Measurements from ENCODE around the gene MTHFSD. TPM values are rescaled to one million over a fixed set of nuclear protein-coding genes. Genes with fewer than 3 reads are reported as not detected.

The MTHFSD gene
- total RNA-seq, 1 experiment from 2014 or later, result 30.7 TPM

DNA sequence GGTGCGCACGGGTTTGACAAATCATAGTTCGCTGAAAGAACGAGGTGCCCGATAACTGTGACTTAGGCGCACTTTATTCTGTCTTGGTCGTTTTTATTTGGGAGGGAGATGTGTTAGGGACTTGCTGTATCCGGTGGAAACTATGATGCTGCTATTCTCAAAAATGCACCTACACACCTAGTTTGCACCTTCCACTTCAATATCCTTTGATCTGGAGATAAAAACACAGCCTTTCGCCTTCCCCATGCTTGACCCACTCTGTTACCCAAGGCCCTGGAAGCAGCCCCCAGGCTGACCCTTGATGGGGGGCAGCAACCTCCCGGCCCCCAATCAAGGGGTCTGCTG, 59.7 kb downstream of the MTHFSD start:
- POLR2A ChIA-PET, result no interaction called here
- Mint-ChIP-seq H3K27ac (ENCODE audit: low read depth, unreplicated experiment) (no peak overlapping the region), H3K4me1 (ENCODE audit: insufficient read depth, unreplicated experiment) (peaks cover 10% of the 10 kb centered on the region), H3K27me3 (ENCODE audit: insufficient read depth, unreplicated experiment) (peaks cover 97% of the 10 kb centered on the region), H3K36me3 (ENCODE audit: insufficient read depth, unreplicated experiment) (no peaks in the 10 kb centered on the region), H3K9me3 (ENCODE audit: unreplicated experiment) (no peaks in the 10 kb centered on the region), H3K4me3 (ENCODE audit: unreplicated experiment) (no peak overlapping the region)
- DNase-seq (ENCODE audit: unreplicated experiment), result no peak
- intact Hi-C loops (cut with micrococcal nuclease), result no loop called here
- CTCF ChIA-PET, result no interaction called here
- TF ChIP-seq, protein P1, sequence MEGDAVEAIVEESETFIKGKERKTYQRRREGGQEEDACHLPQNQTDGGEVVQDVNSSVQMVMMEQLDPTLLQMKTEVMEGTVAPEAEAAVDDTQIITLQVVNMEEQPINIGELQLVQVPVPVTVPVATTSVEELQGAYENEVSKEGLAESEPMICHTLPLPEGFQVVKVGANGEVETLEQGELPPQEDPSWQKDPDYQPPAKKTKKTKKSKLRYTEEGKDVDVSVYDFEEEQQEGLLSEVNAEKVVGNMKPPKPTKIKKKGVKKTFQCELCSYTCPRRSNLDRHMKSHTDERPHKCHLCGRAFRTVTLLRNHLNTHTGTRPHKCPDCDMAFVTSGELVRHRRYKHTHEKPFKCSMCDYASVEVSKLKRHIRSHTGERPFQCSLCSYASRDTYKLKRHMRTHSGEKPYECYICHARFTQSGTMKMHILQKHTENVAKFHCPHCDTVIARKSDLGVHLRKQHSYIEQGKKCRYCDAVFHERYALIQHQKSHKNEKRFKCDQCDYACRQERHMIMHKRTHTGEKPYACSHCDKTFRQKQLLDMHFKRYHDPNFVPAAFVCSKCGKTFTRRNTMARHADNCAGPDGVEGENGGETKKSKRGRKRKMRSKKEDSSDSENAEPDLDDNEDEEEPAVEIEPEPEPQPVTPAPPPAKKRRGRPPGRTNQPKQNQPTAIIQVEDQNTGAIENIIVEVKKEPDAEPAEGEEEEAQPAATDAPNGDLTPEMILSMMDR (IDR thresholded peaks at IDR 0.05; ENCODE audit: unreplicated experiment), result no peak
- no TSS peak for BruUV-seq (replicated peaks)

DNA sequence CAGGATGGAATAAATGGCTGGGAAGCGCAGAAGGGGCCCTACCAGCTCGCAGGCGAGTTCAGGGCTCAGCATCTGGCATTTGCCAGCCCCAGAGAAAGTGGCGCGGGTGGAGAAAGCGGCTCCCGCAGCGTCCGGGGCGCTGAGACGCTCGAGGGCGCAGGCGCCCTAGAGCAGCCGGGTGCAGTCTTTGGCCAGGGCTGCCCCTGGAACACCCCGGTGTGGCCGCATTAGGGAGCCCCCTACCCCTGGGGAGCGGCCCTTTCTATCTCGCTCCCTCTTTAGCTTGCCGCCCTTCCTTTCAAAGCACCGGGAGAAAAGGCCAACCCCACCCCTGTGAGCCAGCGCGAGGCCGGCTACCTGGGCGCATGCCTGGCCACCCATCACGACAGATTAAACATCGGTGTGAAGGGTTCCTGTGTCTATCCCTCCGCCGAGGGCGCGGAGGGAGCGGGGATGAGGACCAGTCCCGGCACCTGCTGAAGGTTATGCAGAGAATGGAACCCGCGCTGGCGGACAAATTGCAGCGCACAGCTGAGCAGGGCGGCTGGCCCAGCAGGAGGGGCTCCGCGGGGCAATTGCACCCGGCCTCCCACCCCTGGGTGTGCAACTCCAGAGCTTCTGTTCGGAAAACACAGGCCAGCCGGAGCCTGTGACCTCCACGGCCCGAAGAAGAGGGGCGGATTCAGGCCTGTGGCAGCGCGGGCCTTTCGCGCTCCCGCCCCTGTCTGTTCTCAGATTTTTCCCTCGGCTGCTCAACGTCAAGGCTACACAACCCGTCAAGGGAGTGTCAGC, 60.3 kb downstream of the MTHFSD start:
- CTCF ChIA-PET, result interaction anchor here (0.6 kb wide), 1 partner anchor 16 kb away, joined by 4 read pairs; no protein-coding TSS in a partner anchor
- no peak overlapping the region for H3K27ac Mint-ChIP-seq (ENCODE audit: low read depth, unreplicated experiment)
- BruUV-seq (replicated peaks), result no TSS peak
- H3K4me1 Mint-ChIP-seq (ENCODE audit: insufficient read depth, unreplicated experiment), result peaks cover 10% of the 10 kb centered on the region
- no peak for DNase-seq (ENCODE audit: unreplicated experiment)
- no peaks in the 10 kb centered on the region for H3K9me3 Mint-ChIP-seq (ENCODE audit: unreplicated experiment)
- POLR2A ChIA-PET, result no interaction called here
- intact Hi-C loops (cut with micrococcal nuclease), result no loop called here
- H3K27me3 Mint-ChIP-seq (ENCODE audit: insufficient read depth, unreplicated experiment), result peaks cover 97% of the 10 kb centered on the region
- H3K36me3 Mint-ChIP-seq (ENCODE audit: insufficient read depth, unreplicated experiment), result no peaks in the 10 kb centered on the region
- H3K4me3 Mint-ChIP-seq (ENCODE audit: unreplicated experiment), result no peak overlapping the region
- TF ChIP-seq, protein P1 (IDR thresholded peaks at IDR 0.05; ENCODE audit: unreplicated experiment), result no peak

DNA sequence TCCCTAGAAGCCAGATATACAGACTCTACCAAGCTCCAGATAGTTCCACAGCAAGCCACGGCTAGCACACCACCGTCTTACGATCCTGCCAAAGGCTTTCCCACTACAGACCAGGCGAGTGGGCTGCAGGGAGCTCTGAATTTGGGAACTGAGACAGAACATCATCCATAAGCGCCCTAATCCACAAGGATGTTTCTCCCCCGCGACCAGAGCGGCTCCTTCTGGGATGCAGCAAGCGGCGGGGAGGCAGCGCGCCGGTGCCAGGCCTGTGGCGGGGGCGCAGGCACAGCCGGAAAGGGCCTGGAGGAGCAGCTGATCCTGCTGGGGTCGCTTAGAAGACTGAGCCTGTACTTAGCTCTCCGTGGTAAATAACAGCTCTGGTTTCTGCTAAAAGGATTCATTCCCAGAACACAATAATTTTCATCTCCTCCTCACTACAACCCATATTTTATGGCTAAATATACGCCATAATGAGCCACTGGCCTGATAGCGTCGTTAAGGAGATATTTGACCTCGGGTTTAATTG, 60.9 kb downstream of the MTHFSD start:
- no peaks in the 10 kb centered on the region for H3K36me3 Mint-ChIP-seq (ENCODE audit: insufficient read depth, unreplicated experiment)
- ChIA-PET CTCF (interaction anchor here (0.6 kb wide), 1 partner anchor 16 kb away, joined by 4 read pairs; no protein-coding TSS in a partner anchor), POLR2A (no interaction called here)
- H3K9me3 Mint-ChIP-seq (ENCODE audit: unreplicated experiment), result no peaks in the 10 kb centered on the region
- intact Hi-C loops (cut with micrococcal nuclease), result no loop called here
- H3K27me3 Mint-ChIP-seq (ENCODE audit: insufficient read depth, unreplicated experiment), result peaks cover 97% of the 10 kb centered on the region
- no peak overlapping the region for H3K27ac Mint-ChIP-seq (ENCODE audit: low read depth, unreplicated experiment)
- TF ChIP-seq, protein P1 (IDR thresholded peaks at IDR 0.05; ENCODE audit: unreplicated experiment), result no peak
- no peak overlapping the region for H3K4me3 Mint-ChIP-seq (ENCODE audit: unreplicated experiment)
- H3K4me1 Mint-ChIP-seq (ENCODE audit: insufficient read depth, unreplicated experiment), result peaks cover 10% of the 10 kb centered on the region
- DNase-seq (ENCODE audit: unreplicated experiment), result no peak
- BruUV-seq (replicated peaks), result no TSS peak

- ChIA-PET POLR2A (interaction anchor here (0.8 kb wide), 1 partner anchor 21 kb away, joined by 5 read pairs; no protein-coding TSS in a partner anchor), CTCF (interaction anchor here (0.8 kb wide), 1 partner anchor 24 kb away, joined by 5 read pairs; no protein-coding TSS in a partner anchor)
- H3K4me1 Mint-ChIP-seq (ENCODE audit: insufficient read depth, unreplicated experiment), result peaks cover 10% of the 10 kb centered on the region
- no TSS peak for BruUV-seq (replicated peaks)
- TF ChIP-seq, protein P1 (IDR thresholded peaks at IDR 0.05; ENCODE audit: unreplicated experiment), result no peak
- H3K27ac Mint-ChIP-seq (ENCODE audit: low read depth, unreplicated experiment), result no peak overlapping the region
- no peak for DNase-seq (ENCODE audit: unreplicated experiment)
- H3K9me3 Mint-ChIP-seq (ENCODE audit: unreplicated experiment), result no peaks in the 10 kb centered on the region
- H3K4me3 Mint-ChIP-seq (ENCODE audit: unreplicated experiment), result no peak overlapping the region
- peaks cover 97% of the 10 kb centered on the region for H3K27me3 Mint-ChIP-seq (ENCODE audit: insufficient read depth, unreplicated experiment)
- intact Hi-C loops (cut with micrococcal nuclease), result no loop called here
- no peaks in the 10 kb centered on the region for H3K36me3 Mint-ChIP-seq (ENCODE audit: insufficient read depth, unreplicated experiment)
Observed at GRCh38 chr16:86492961-86493629, 61.9 kb downstream of the MTHFSD start.
